HUES64 (cell line): ENCODE data around the gene CCS.

Experiments used
- H3K27ac ChIP-seq: 2 replicates; pipeline ENCODE4 v1.7.0; 2013; ENCODE audit warnings: low read depth, low read length, inconsistent platforms
- H3K27me3 ChIP-seq: 2 replicates; pipeline ENCODE4 v1.6.1; 2013; ENCODE audit warnings: mild to moderate bottlenecking, low read length; ENCODE audit not compliant: insufficient read depth
- H3K36me3 ChIP-seq: 2 replicates; pipeline ENCODE4 v1.6.1; 2013; ENCODE audit warnings: mild to moderate bottlenecking, low read length; ENCODE audit not compliant: insufficient read depth
- H3K4me1 ChIP-seq: 2 replicates; pipeline ENCODE4 v1.6.1; 2013; ENCODE audit warnings: mild to moderate bottlenecking, low read length, moderate library complexity; ENCODE audit not compliant: insufficient read depth
- H3K4me3 ChIP-seq: 2 replicates; pipeline ENCODE4 v1.5.1; 2013; ENCODE audit warnings: mild to moderate bottlenecking, low read length, moderate library complexity
- H3K9ac ChIP-seq: 2 replicates; pipeline ENCODE4 v1.6.1; 2013; ENCODE audit warnings: mild to moderate bottlenecking, low read depth, low read length
- H3K9me3 ChIP-seq: 2 replicates; pipeline ENCODE4 v1.6.1; 2013; ENCODE audit warnings: low read depth, low read length; ENCODE audit not compliant: insufficient read depth
- WGBS: fragments of 150-250, 120-280 bp; methylation state at CpG from one replicate; pipeline ENCODE4 v1.1.7; 2013; ENCODE audit warnings: missing lambda C conversion rate; 5-methylcytosine and 5-hydroxymethylcytosine counted together

CCS gene

GRCh38 chr11:66643745-66644437, 50.9 kb downstream of the CCS start:
- no peaks in the 10 kb centered on the region for H3K9me3 ChIP-seq
- H3K27ac ChIP-seq = no peak overlapping the region
- H3K4me1 ChIP-seq = peaks cover 36% of the 10 kb centered on the region
- peaks cover 91% of the 10 kb centered on the region for H3K36me3 ChIP-seq
- WGBS = 95% methylated on average over 24 of the region's 24 CpGs
- H3K4me3 ChIP-seq = peak overlapping the region; percentile 12
- no peak overlapping the region for H3K9ac ChIP-seq
- no peaks in the 10 kb centered on the region for H3K27me3 ChIP-seq

GRCh38 chr11:66646828-66647227, 53.8 kb downstream of the CCS start:
- Histone ChIP-seq H3K9ac (no peak overlapping the region), H3K4me1 (peaks cover 17% of the 10 kb centered on the region), H3K4me3 (no peak overlapping the region), H3K36me3 (peaks cover 90% of the 10 kb centered on the region), H3K9me3 (no peaks in the 10 kb centered on the region), H3K27me3 (no peaks in the 10 kb centered on the region), H3K27ac (no peak overlapping the region)
- 94% methylated on average over 4 of the region's 4 CpGs for WGBS

- Histone ChIP-seq H3K9me3 (no peaks in the 10 kb centered on the region), H3K9ac (no peak overlapping the region), H3K27me3 (no peaks in the 10 kb centered on the region), H3K4me3 (no peak overlapping the region), H3K4me1 (no peaks in the 10 kb centered on the region), H3K36me3 (peaks cover 77% of the 10 kb centered on the region), H3K27ac (no peak overlapping the region)
- 93% methylated on average over 5 of the region's 5 CpGs for WGBS
Measured at GRCh38 chr11:66649903-66650302, 56.9 kb downstream of the CCS start.

GRCh38 chr11:66651016-66651415, 58.0 kb downstream of the CCS start:
- WGBS = 95% methylated on average over 2 of the region's 2 CpGs
- H3K27me3 ChIP-seq = no peaks in the 10 kb centered on the region
- no peaks in the 10 kb centered on the region for H3K4me1 ChIP-seq
- H3K9ac ChIP-seq = no peak overlapping the region
- no peaks in the 10 kb centered on the region for H3K9me3 ChIP-seq
- no peak overlapping the region for H3K4me3 ChIP-seq
- no peak overlapping the region for H3K27ac ChIP-seq
- H3K36me3 ChIP-seq = peaks cover 66% of the 10 kb centered on the region

GRCh38 chr11:66652651-66653050, 59.7 kb downstream of the CCS start:
- 94% methylated on average over 7 of the region's 7 CpGs for WGBS
- Histone ChIP-seq H3K36me3 (peaks cover 62% of the 10 kb centered on the region), H3K27me3 (no peaks in the 10 kb centered on the region), H3K4me3 (no peak overlapping the region), H3K4me1 (no peaks in the 10 kb centered on the region), H3K9me3 (no peaks in the 10 kb centered on the region), H3K9ac (no peak overlapping the region), H3K27ac (no peak overlapping the region)

GRCh38 chr11:66653123-66653522, 60.1 kb downstream of the CCS start:
- Histone ChIP-seq H3K4me1 (no peaks in the 10 kb centered on the region), H3K27ac (no peak overlapping the region), H3K36me3 (peaks cover 60% of the 10 kb centered on the region), H3K9ac (no peak overlapping the region), H3K27me3 (no peaks in the 10 kb centered on the region), H3K9me3 (no peaks in the 10 kb centered on the region), H3K4me3 (no peak overlapping the region)
- 98% methylated on average over 6 of the region's 6 CpGs for WGBS
